Activated naive CD4-positive, alpha-beta T cell treated with anti-CD3 and anti-CD28 coated beads for 36 hours (primary cell): ENCODE results near the gene DST. TPM values are rescaled to one million over a fixed set of nuclear protein-coding genes. Genes with fewer than 3 reads are reported as not detected.
"Not testable (repeated sequence)": the region's sequence is repeated elsewhere in the genome, so short reads cannot be mapped to it uniquely, and the experiment has no call there.

Source experiments
- CTCF ChIA-PET: fragments of 350-600 bp; sonication (Branson Sonifier 250); formaldehyde crosslinking; loops from one replicate; lab custom pipeline; 2021; ENCODE audit warnings: antibody characterized with exemption; lab: Charles Lee
- DNase-seq: peaks from one replicate; pipeline ENCODE4 v3.0.0-alpha.2; 2020
- H3K27ac Mint-ChIP-seq: one replicate; pipeline ENCODE4 v1.8.0; 2021; ENCODE audit warnings: mild to moderate bottlenecking, mixed read lengths
- H3K27me3 Mint-ChIP-seq: one replicate; pipeline ENCODE4 v1.8.0; 2021; ENCODE audit warnings: low read depth, mixed read lengths
- H3K36me3 Mint-ChIP-seq: one replicate; pipeline ENCODE4 v1.8.0; 2021; ENCODE audit warnings: low read depth, mixed read lengths
- H3K4me1 Mint-ChIP-seq: one replicate; pipeline ENCODE4 v1.8.0; 2021; ENCODE audit warnings: low read depth, mixed read lengths
- H3K4me3 Mint-ChIP-seq: one replicate; pipeline ENCODE4 v1.8.0; 2021; ENCODE audit warnings: mild to moderate bottlenecking, moderate library complexity, mixed read lengths
- H3K9me3 Mint-ChIP-seq: one replicate; pipeline ENCODE4 v1.8.0; 2021; ENCODE audit warnings: mixed read lengths
- intact Hi-C: fragments of 100-400 bp; cut with micrococcal nuclease; formaldehyde crosslinking; loops from one replicate; pipeline ENCODE4 v1.15.1; 2023
- total RNA-seq, 2 experiments: library from RNA; stranded (reverse); gene quantifications; one replicate each; pipeline ENCODE4 v1.2.3, GENCODE V29; 2021

Gene DST
- total RNA-seq, 2 experiments from 2014 or later = 5.2 to 5.8 TPM

DNA sequence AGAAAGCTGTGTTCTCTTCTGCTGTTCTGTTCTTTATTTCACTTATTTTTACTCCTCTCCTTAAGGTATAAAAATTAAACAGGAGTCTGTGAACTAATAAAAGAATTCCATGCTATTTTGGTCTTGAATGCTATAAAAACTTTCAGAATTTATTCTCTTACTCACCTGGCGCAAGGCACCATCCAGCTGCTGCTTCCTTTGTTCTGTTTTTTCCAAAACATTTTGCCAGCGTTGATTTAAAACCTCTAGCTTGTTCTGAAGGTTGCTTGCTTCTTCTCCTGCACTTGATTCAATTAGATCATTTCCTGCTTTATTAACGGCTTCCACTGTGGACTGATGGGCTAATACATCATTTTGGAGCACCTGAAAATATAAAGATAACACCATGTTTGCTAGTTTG lies 145.0 kb downstream of the DST start:
- Mint-ChIP-seq H3K36me3 (no peaks in the 10 kb centered on the region), H3K27ac (no peak overlapping the region), H3K27me3 (no peaks in the 10 kb centered on the region), H3K4me1 (no peaks in the 10 kb centered on the region), H3K9me3 (no peaks in the 10 kb centered on the region), H3K4me3 (no peak overlapping the region)
- intact Hi-C loops = no loop called here
- CTCF ChIA-PET = interaction anchor here (1.3 kb wide), 1 partner anchor 11 kb away, joined by 3 read pairs; no protein-coding TSS in a partner anchor
- no peak for DNase-seq

DNA sequence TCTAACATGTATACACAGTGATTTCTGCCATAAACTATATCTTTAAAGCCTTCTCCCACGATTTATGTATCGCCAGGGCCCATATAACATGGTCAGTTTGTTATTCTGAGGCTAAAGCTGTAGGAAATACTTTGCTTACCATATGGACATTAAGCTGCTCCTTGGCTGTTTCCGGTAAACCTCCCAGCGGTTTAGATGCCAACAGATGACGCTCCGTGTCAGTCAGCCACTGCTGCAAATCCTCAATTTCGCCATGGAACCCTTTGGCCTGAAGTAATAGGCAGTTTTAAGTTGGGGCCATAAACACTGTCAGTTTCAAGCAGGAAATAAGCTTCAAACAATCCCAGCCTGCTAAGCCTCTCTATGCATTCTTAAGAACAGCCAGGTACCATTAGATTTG lies 145.4 kb downstream of the DST start:
- intact Hi-C loops = no loop called here
- Mint-ChIP-seq H3K27ac (no peak overlapping the region), H3K4me1 (no peaks in the 10 kb centered on the region), H3K27me3 (no peaks in the 10 kb centered on the region), H3K9me3 (no peaks in the 10 kb centered on the region), H3K4me3 (no peak overlapping the region), H3K36me3 (no peaks in the 10 kb centered on the region)
- CTCF ChIA-PET = interaction anchor here (1.3 kb wide), 1 partner anchor 12 kb away, joined by 3 read pairs; no protein-coding TSS in a partner anchor
- DNase-seq = no peak

DNA sequence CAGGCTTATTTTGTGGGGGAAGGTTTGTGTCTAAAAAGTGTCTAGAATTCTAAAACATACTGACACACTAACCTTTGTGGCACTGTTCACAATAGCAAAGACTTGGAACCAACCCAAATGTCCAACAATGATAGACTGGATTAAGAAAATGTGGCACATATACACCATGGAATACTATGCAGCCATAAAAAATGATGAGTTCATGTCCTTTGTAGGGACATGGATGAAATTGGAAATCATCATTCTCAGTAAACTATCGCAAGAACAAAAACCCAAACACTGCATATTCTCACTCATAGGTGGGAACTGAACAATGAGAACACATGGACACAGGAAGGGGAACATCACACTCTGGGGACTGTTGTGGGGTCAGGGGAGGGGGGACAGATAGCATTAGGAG lies 146.0 kb downstream of the DST start:
- H3K36me3 Mint-ChIP-seq, H3K4me3 Mint-ChIP-seq, H3K27me3 Mint-ChIP-seq, H3K9me3 Mint-ChIP-seq, intact Hi-C loops, H3K4me1 Mint-ChIP-seq, H3K27ac Mint-ChIP-seq, DNase-seq, CTCF ChIA-PET: not testable (repeated sequence)

DNA sequence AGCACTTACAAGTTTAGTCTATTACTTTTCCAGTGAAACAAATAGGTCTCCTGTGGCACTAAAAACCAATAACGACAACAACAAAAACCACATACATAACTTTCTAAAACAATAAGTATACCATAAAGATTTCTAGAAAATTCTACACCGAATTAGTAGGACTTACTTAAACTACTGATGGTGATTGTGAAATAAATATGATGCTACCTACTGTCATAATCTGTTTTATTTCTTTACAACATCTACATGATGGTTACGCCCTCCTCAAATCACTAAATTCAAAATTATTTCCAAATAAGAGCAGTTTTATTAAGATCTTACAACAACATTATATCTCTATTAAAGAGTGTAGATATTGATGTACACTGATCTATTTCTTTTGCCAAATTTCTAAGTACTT lies 147.0 kb downstream of the DST start:
- no peaks in the 10 kb centered on the region for H3K4me1 Mint-ChIP-seq
- CTCF ChIA-PET = no interaction called here
- no peaks in the 10 kb centered on the region for H3K27me3 Mint-ChIP-seq

DNA sequence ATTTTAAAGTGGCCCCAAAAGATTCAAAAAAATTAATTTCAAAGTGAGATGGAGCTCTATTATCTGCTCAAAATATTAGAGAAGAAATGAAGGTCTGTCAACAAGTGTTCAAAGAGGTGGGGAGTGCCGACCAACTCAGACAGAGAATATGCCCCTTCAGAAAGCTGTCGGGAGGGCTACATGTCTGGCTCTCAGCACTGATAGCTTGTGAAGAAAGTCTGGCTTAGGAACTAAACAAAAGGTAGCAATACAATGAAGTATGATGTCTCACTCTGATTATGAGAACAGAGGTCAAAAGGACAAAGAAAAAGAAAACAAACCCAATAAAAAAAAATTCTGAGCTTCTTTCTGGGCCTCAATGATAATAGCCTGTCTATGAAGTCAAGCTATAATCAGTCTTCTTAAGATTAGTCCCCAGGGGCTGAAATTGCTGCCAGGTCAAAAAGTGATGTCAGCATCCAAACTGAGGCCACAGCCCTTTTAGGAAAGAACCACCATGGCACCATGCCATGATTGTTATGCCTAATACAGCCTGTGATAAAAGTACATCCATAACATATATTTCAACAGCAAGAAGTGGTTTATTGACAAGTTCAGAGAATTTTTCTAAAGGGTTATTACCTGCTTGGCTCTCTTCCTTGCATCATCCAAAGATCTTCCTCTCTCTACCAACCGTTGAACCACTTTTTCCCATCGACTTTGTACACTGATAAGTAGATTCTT lies 150.9 kb downstream of the DST start:
- intact Hi-C loops = no loop called here
- H3K9me3 Mint-ChIP-seq = no peaks in the 10 kb centered on the region
- H3K36me3 Mint-ChIP-seq = no peaks in the 10 kb centered on the region
- no peaks in the 10 kb centered on the region for H3K4me1 Mint-ChIP-seq
- no peaks in the 10 kb centered on the region for H3K27me3 Mint-ChIP-seq
- H3K27ac Mint-ChIP-seq = no peak overlapping the region
- CTCF ChIA-PET = interaction anchor here (0.5 to 1.4 kb wide), 2 partner anchors 51 to 127 kb away, joined by 3 read pairs; no protein-coding TSS in a partner anchor
- H3K4me3 Mint-ChIP-seq = no peak overlapping the region
- DNase-seq = no peak

More for the DNA sequence above, 147.0 kb downstream of the DST start:
- H3K36me3 Mint-ChIP-seq = no peaks in the 10 kb centered on the region
- H3K27ac Mint-ChIP-seq = no peak overlapping the region
- H3K4me3 Mint-ChIP-seq = no peak overlapping the region
- no peaks in the 10 kb centered on the region for H3K9me3 Mint-ChIP-seq
- intact Hi-C loops = no loop called here
- DNase-seq = no peak

DNA sequence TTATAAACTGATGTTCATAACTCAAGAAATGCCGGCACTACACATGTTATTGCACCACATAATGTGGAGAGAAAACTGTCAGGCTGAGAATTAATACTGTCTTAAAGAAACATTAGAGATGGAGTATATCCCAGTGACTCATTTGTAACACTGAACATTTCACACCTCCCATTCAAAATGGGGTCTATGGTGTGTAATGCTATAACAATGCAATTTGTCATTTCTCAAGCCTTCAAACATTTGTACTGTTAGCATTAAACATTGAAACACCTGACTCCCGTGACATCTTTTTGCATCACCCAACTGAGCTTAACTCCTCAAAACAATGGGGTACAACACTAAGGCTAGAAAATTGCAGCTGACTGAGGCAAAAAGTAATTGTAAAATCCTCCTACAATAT lies 151.7 kb downstream of the DST start:
- Mint-ChIP-seq H3K27me3 (no peaks in the 10 kb centered on the region), H3K4me3 (no peak overlapping the region), H3K4me1 (no peaks in the 10 kb centered on the region), H3K9me3 (no peaks in the 10 kb centered on the region), H3K27ac (no peak overlapping the region), H3K36me3 (peaks cover 2% of the 10 kb centered on the region)
- DNase-seq = no peak
- intact Hi-C loops = no loop called here
- CTCF ChIA-PET = interaction anchor here (1.4 kb wide), 1 partner anchor 51 kb away, joined by 3 read pairs; no protein-coding TSS in a partner anchor

DNA sequence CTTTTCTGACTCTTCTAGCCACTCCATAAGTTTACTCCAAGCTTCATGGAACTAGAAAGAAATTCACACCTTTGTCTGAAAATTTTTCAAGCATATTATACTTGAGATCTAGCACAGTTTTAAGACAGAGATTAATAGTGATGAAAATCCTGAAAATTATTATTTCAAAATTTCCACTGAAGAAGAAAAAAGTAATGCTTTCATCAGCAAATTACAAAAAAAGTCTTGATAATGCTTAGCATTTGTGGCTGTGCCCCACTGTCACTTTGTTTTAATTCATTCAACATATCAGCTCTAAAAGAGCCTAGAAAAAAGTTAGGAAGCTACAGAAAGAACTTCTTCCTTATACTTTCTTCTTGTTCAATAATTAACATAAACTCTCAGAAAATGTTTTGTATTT lies 153.1 kb downstream of the DST start:
- Mint-ChIP-seq H3K4me3 (no peak overlapping the region), H3K36me3 (peaks cover 2% of the 10 kb centered on the region), H3K27me3 (no peaks in the 10 kb centered on the region), H3K9me3 (no peaks in the 10 kb centered on the region), H3K4me1 (no peaks in the 10 kb centered on the region), H3K27ac (no peak overlapping the region)
- intact Hi-C loops = no loop called here
- DNase-seq = no peak
- CTCF ChIA-PET = interaction anchor here (0.8 kb wide), 1 partner anchor 23 kb away, joined by 3 read pairs; no protein-coding TSS in a partner anchor

DNA sequence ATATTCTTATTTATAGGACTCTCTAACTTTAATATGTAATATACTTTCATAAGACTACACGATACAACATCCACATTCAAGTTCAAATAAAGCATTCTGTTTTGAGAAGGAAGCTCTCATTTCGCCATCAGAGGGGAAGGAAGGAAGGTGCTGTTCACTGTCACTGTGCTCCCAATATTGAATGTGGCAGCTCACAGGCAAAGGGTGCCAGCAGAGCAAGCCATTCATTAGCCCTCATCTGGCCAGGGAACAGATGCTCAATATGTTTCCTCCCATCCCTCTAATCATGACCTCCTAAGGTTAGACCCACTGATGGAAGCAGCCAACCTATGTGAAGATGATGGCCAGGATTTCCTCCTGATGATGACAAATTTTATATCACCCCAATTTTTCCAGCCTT lies 154.4 kb downstream of the DST start:
- H3K27me3 Mint-ChIP-seq = no peaks in the 10 kb centered on the region
- no peak for DNase-seq
- no peaks in the 10 kb centered on the region for H3K4me1 Mint-ChIP-seq
- H3K9me3 Mint-ChIP-seq = no peaks in the 10 kb centered on the region
- CTCF ChIA-PET = no interaction called here
- no peak overlapping the region for H3K4me3 Mint-ChIP-seq
- H3K27ac Mint-ChIP-seq = no peak overlapping the region
- peaks cover 2% of the 10 kb centered on the region for H3K36me3 Mint-ChIP-seq
- intact Hi-C loops = no loop called here

DNA sequence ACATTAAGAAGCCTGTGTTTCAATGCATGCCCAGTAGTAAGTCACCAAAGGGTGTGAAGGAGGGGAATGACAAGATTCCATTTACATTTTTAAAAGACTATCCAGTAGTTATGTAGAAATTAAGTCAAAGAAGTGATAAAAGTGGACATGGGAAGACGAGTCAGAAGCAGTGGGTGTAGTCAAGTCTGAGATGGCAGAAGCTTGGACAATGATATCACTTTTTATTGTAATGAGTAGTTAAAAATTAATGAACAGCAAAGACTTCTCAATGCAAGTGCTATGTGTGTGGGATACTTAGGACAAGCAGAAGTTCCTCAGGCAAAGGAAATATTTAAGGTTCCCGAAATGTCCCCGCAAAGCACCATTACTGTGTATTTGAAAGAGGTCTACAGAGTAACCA lies 156.0 kb downstream of the DST start:
- DNase-seq = no peak
- Mint-ChIP-seq H3K9me3 (no peaks in the 10 kb centered on the region), H3K36me3 (peaks cover 2% of the 10 kb centered on the region), H3K4me1 (no peaks in the 10 kb centered on the region), H3K4me3 (no peak overlapping the region), H3K27me3 (no peaks in the 10 kb centered on the region), H3K27ac (no peak overlapping the region)
- CTCF ChIA-PET = no interaction called here
- intact Hi-C loops = no loop called here

DNA sequence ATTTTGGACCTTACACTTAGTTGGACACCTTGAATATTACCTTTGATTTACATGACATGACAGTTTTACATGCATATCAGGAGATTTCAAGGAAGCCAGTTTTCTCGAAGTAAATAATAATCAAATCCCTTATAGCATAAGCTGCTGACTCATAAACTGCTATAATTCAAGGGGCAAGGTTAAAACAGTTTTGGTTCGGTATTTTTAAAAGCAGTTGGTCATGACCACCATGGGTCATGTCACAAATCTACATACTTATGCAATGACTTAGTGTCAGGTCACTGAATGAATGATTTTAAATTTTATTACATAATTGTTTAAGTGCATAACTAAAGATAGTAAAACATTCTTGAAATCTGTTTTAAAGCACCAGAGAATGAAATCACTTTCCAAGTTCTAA lies 158.0 kb downstream of the DST start:
- intact Hi-C loops = no loop called here
- Mint-ChIP-seq H3K4me3 (no peak overlapping the region), H3K9me3 (no peaks in the 10 kb centered on the region), H3K36me3 (peaks cover 2% of the 10 kb centered on the region), H3K27ac (no peak overlapping the region), H3K4me1 (no peaks in the 10 kb centered on the region), H3K27me3 (no peaks in the 10 kb centered on the region)
- no peak for DNase-seq
- CTCF ChIA-PET = no interaction called here

DNA sequence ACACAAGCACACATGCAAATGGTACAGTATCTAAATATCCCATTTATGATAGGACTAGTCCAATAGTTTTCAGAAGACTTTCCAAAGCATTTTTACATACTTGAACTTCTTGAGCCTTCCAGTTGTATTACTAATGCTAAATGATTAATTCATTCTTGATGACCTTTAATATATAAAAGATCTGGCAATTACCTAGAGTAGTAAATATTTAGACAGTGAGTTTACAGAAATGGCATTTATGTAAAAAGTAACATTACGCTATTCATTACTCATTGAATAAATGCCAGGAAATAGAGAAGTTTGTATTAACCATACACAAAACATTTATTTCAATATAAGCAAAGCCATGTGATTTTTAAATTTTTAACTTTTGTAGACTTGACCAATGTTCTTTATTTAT lies 158.8 kb downstream of the DST start:
- Mint-ChIP-seq H3K36me3 (peaks cover 2% of the 10 kb centered on the region), H3K27ac (no peak overlapping the region), H3K4me1 (no peaks in the 10 kb centered on the region), H3K27me3 (no peaks in the 10 kb centered on the region), H3K9me3 (no peaks in the 10 kb centered on the region), H3K4me3 (no peak overlapping the region)
- CTCF ChIA-PET = no interaction called here
- no peak for DNase-seq
- intact Hi-C loops = no loop called here

DNA sequence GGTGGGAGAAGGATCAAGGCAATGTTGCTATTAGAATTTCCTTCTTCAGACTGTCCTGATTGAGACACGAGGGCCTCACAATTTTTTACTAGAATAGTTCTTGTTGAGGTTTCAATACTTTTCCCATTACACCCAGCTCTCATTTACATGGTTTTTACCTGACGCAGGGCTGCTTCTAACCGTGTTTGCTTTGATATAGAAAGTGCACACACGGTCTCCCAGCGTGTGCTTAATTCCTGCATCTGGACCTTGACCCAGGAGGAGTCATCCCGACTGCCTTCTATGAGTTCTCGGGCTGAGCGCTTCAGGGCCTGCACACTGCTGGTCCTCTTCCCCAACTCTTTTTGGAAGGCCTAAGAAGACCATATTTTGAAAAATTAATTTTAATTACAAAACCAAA lies 160.2 kb downstream of the DST start:
- Mint-ChIP-seq H3K27ac (no peak overlapping the region), H3K4me3 (no peak overlapping the region), H3K9me3 (no peaks in the 10 kb centered on the region), H3K27me3 (no peaks in the 10 kb centered on the region), H3K4me1 (no peaks in the 10 kb centered on the region), H3K36me3 (peaks cover 2% of the 10 kb centered on the region)
- CTCF ChIA-PET = no interaction called here
- intact Hi-C loops = no loop called here
- no peak for DNase-seq

DNA sequence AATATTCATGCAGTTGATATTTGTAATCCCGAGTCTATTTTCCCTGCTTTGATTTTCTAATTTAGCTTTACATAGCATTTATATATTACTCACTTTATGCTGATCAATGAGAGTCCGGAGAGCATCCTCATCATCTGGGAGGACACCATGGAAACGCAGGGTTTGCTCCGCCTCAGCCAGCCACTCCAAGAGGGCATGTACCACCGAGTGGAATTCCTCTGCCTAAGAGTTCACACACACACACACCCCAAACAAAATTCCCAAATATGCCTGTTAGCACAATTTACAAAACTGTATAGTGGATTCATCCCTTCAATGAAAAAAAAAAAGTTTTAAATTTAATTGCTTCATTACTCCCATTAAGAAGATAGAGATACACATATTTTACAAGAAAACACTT lies 160.7 kb downstream of the DST start:
- no peak for DNase-seq
- H3K36me3 Mint-ChIP-seq = peaks cover 2% of the 10 kb centered on the region
- H3K4me1 Mint-ChIP-seq = no peaks in the 10 kb centered on the region
- intact Hi-C loops = no loop called here
- H3K9me3 Mint-ChIP-seq = no peaks in the 10 kb centered on the region
- no peak overlapping the region for H3K4me3 Mint-ChIP-seq
- H3K27ac Mint-ChIP-seq = no peak overlapping the region
- H3K27me3 Mint-ChIP-seq = no peaks in the 10 kb centered on the region
- CTCF ChIA-PET = no interaction called here
